Thyroid gland (tissue), 4 donors: Measurements from ENCODE around the gene TCF21.

Experiments
- CTCF ChIP-seq, 6 experiments: fragments of 200-600 bp in 3 of 6; fragments of 450-650 bp in 3 of 6; sonication (generic) in 3 of 6; IDR thresholded peaks; one replicate each; pipeline ENCODE4 v1.5.1; 2016 to 2019; ENCODE audit warnings: antibody characterized with exemption in 6 of 6, mild to moderate bottlenecking in 2 of 6, inconsistent platforms in 1 of 6, moderate library complexity in 1 of 6
- POLR2A ChIP-seq, 2 donors: fragments of 450-650 bp; IDR thresholded peaks; one replicate each; pipeline ENCODE4 v1.6.1; 2017; ENCODE audit warnings: antibody characterized with exemption in 2 of 2, mild to moderate bottlenecking in 2 of 2, moderate library complexity in 1 of 2

GRCh38 chr6:133891149-133891926 lies 2.4 kb downstream of the TCF21 start:
- no peak for TF ChIP-seq CTCF (IDR thresholded peaks at IDR 0.05)
- no peak for TF ChIP-seq POLR2A (IDR thresholded peaks at IDR 0.05)
